ENCODE measurements around the gene EMILIN2.

- TF ChIP-seq CTCF (IDR thresholded peaks at IDR 0.05) (no peak), POLR2AphosphoS5 (IDR thresholded peaks at IDR 0.05) (no peak)
These were observed 40.5 kb upstream of the EMILIN2 start for GRCh38 chr18:2805970-2806943.
